Right lobe of liver (tissue), 6 donors: ENCODE measurements around the gene DMBX1. TPM values are rescaled to one million over a fixed set of nuclear protein-coding genes. Genes with fewer than 3 reads are reported as not detected.

Source experiments
- ATAC-seq, 4 donors: fragments of 200-7000 bp; cut with Tn5 transposase; one replicate each; pipeline ENCODE4 v1.9.1; 2020; ENCODE audit warnings: mild to moderate bottlenecking in 4 of 4, moderate library complexity in 4 of 4
- DNase-seq, 3 donors: peaks; one replicate each; pipeline ENCODE4 v3.0.0-alpha.2; 2020
- H3K27ac ChIP-seq, 3 donors: fragments of 200-600 bp; one replicate each; pipeline ENCODE4 v1.8.0; 2022
- H3K27me3 ChIP-seq, 2 donors: fragments of 200-600 bp; one replicate each; pipeline ENCODE4 v1.8.0; 2022
- H3K36me3 ChIP-seq, 4 donors: fragments of 200-600 bp; sonication (generic) in 1 of 4; one replicate each; pipeline versions ENCODE4 v1.5.1 to v1.8.0; 2017 to 2022; ENCODE audit warnings: control low read depth in 1 of 4
- H3K4me1 ChIP-seq, 4 donors: fragments of 200-600 bp; sonication (generic) in 1 of 4; one replicate each; pipeline versions ENCODE4 v1.5.1 to v1.8.0; 2017 to 2022; ENCODE audit warnings: control low read depth in 1 of 4
- H3K4me3 ChIP-seq, 3 donors: fragments of 200-600 bp; one replicate each; pipeline ENCODE4 v1.8.0; 2022
- H3K9me3 ChIP-seq, 4 donors: fragments of 200-600 bp; sonication (generic) in 1 of 4; one replicate each; pipeline versions ENCODE4 v1.5.1 to v1.8.0; 2017 to 2022; ENCODE audit warnings: control low read depth in 1 of 4
- CTCF ChIP-seq, 4 donors: fragments of 200-600 bp in 3 of 4; fragments of 450-650 bp in 1 of 4; IDR thresholded peaks; one replicate each; pipeline versions ENCODE4 v1.5.1 to v1.8.0; 2016 to 2022; ENCODE audit warnings: antibody characterized with exemption in 4 of 4, mild to moderate bottlenecking in 2 of 4
- POLR2A ChIP-seq: fragments of 450-650 bp; IDR thresholded peaks from one replicate; pipeline ENCODE4 v1.6.1; 2017; ENCODE audit warnings: antibody characterized with exemption, mild to moderate bottlenecking
- WGBS: methylation state at CpG from one replicate; pipeline ENCODE4 v1.1.6; 2018; ENCODE audit warnings: low coverage, low lambda C conversion rate; ENCODE audit not compliant: insufficient coverage; ENCODE audit errors: missing lambda C conversion rate; 5-methylcytosine and 5-hydroxymethylcytosine counted together
- intact Hi-C, 2 donors: fragments of 100-400 bp; cut with DNase I; formaldehyde crosslinking; loops; one replicate each; pipeline versions ENCODE4 v1.11.2 to v1.14.1; 2022
- total RNA-seq, 6 experiments: library from RNA; depleted of rRNA in 2 of 6; stranded (reverse); fragments of >200 nt in 2 of 6; fragmentation: NEBNext Ultra II Directional in 3 of 6; extraction: Animal tissue kit (Norgen Biotek cat#: 25700) in 3 of 6; gene quantifications; one replicate each; pipeline versions ENCODE4 v1.1.0 to v1.2.4, GENCODE V29; 2016 to 2023
- donor health status: DM: no; HTN: yes; CAD: no.
- donor health status: DM: no; HTN: no; CAD: no.
- donor health status: DM: no; HTN: no; CAD: no.
- donor health status: DM: no; HTN: yes; CAD: no.
- donor health status: DM: no; HTN: yes; CAD: no.

Gene DMBX1
- total RNA-seq, 6 experiments from 2014 or later, result not detected

GRCh38 chr1:46483589-46483988 is 6.0 kb upstream of the DMBX1 start:
- intact Hi-C loops, result loop anchor here in 1 of 2 donors (10.0 kb wide), 1 partner anchor 501 kb away; no protein-coding TSS in a partner anchor
- Histone ChIP-seq H3K4me3 (no peak overlapping the region), H3K36me3 (no peaks in the 10 kb centered on the region), H3K27ac (no peak overlapping the region), H3K4me1 (peaks cover 0 to 9% (median 0%) of the 10 kb centered on the region in 4 donors), H3K9me3 (no peaks in the 10 kb centered on the region), H3K27me3 (peaks cover 0 to 3% of the 10 kb centered on the region in 2 donors)
- no peak for TF ChIP-seq CTCF (IDR thresholded peaks at IDR 0.05)
- TF ChIP-seq POLR2A, result no peak
- WGBS, result 85% methylated on average over 11 of the region's 12 CpGs
- ATAC-seq, result no peak
- DNase-seq, result peak in 1 of 3 donors; percentile 22

GRCh38 chr1:46484783-46485490 is 4.7 kb upstream of the DMBX1 start:
- WGBS, result 30% methylated on average over 11 of the region's 14 CpGs
- peaks cover 0 to 12% (median 0%) of the 10 kb centered on the region in 4 donors for H3K4me1 ChIP-seq
- ATAC-seq (no peak), DNase-seq (peak in 1 of 3 donors; percentile 35)
- TF ChIP-seq CTCF (IDR thresholded peaks at IDR 0.05) (no peak), POLR2A (no peak)
- H3K4me3 ChIP-seq, result no peak overlapping the region
- intact Hi-C loops, result loop anchor here in 1 of 2 donors (10.0 kb wide), 1 partner anchor 500 kb away; no protein-coding TSS in a partner anchor
- peaks cover 4 to 13% of the 10 kb centered on the region in 2 donors for H3K27me3 ChIP-seq
- H3K36me3 ChIP-seq, result no peaks in the 10 kb centered on the region
- no peak overlapping the region for H3K27ac ChIP-seq
- no peaks in the 10 kb centered on the region for H3K9me3 ChIP-seq

GRCh38 chr1:46485564-46486431 is 3.8 kb upstream of the DMBX1 start:
- no peak overlapping the region for H3K27ac ChIP-seq
- H3K36me3 ChIP-seq, result no peaks in the 10 kb centered on the region
- WGBS, result 30% methylated on average over 11 of the region's 58 CpGs
- H3K4me1 ChIP-seq, result peaks cover 0 to 10% (median 0%) of the 10 kb centered on the region in 4 donors
- ATAC-seq (no peak), DNase-seq (peak in 1 of 3 donors; percentile 35)
- TF ChIP-seq CTCF (IDR thresholded peaks at IDR 0.05) (no peak), POLR2A (no peak)
- intact Hi-C loops, result loop anchor here in 1 of 2 donors (10.0 kb wide), 1 partner anchor 499 kb away; no protein-coding TSS in a partner anchor
- H3K4me3 ChIP-seq, result no peak overlapping the region
- no peaks in the 10 kb centered on the region for H3K9me3 ChIP-seq
- H3K27me3 ChIP-seq, result peaks cover 4 to 21% of the 10 kb centered on the region in 2 donors

GRCh38 chr1:46486432-46487015 is 3.1 kb upstream of the DMBX1 start:
- intact Hi-C loops, result loop anchor here in 1 of 2 donors (10.0 kb wide), 1 partner anchor 498 kb away; no protein-coding TSS in a partner anchor
- no peak overlapping the region for H3K27ac ChIP-seq
- peaks cover 0 to 3% (median 0%) of the 10 kb centered on the region in 4 donors for H3K4me1 ChIP-seq
- no peak overlapping the region for H3K4me3 ChIP-seq
- no peak for DNase-seq
- WGBS, result 70% methylated on average over 7 of the region's 8 CpGs
- TF ChIP-seq POLR2A, result no peak
- no peak for TF ChIP-seq CTCF (IDR thresholded peaks at IDR 0.05)
- H3K9me3 ChIP-seq, result no peaks in the 10 kb centered on the region
- no peak for ATAC-seq
- peaks cover 4 to 28% of the 10 kb centered on the region in 2 donors for H3K27me3 ChIP-seq
- H3K36me3 ChIP-seq, result no peaks in the 10 kb centered on the region
